ENCODE results near the gene TSPAN9.

Gene TSPAN9

DNA sequence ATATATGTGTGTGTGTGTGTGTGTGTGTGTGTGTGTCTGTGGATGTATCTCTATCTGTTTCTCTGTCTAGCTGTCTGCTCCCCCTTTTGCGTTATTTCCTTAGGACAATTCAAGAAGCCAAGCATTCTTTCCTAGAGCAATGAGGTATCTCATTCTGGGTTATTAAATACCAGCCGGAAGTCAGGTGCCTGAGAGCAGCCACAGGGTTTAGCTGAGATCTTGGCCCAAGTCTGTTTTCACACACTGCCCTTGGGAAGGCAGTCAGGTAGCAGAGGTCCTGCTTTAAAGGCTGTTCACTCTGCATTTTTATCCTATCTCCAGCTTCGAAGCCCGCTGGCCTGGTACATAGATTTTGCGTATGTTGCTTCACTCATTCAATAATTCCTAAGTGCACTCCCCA lies 76.8 kb downstream of the TSPAN9 start:
- TF ChIP-seq CTCF (IDR thresholded peaks at IDR 0.05; ENCODE audit: low read depth, low read length, missing control alignments): no peak
- in situ Hi-C loops (cut with HindIII; ENCODE audit: low sequenced_read_pairs): no loop called here
- DNase-seq (ENCODE audit: low read depth): no peak

DNA sequence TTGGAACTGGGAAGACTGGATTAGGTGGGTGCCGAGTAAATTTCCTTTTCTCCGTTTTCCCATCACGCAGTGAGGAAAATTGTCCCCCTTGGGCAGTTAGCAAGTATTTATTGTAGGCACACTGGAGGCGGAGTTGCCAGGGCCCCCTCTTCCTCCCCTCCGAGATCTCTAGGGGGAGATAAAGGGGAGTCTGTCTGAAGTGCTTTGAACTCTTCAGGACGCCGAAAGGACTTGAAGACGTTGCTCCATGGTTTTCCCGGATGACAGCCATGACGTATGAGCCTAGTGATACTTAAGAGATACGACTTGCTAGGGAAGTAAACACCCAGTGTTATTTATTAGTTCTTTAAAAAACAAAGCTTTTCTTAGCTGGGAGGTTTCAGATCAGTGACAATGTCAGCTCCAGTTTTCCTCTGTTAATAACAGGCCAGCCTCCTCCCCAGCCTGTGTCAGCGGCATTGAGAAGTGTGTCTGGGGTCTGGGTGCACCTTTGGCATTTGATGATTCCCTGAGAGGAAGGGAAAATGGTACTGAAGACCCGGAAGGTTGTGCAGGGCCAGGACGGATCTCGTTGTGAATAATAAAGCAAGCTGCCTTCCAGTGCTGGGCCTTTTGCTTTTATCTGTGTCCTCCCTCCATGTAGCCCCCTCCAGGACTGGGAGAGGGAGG lies 78.7 kb downstream of the TSPAN9 start:
- in situ Hi-C loops (cut with HindIII; ENCODE audit: low sequenced_read_pairs): no loop called here
- DNase-seq (ENCODE audit: low read depth): no peak
- TF ChIP-seq CTCF (IDR thresholded peaks at IDR 0.05; ENCODE audit: low read depth, low read length, missing control alignments): no peak
- no peak overlapping the region for H3K4me3 ChIP-seq (ENCODE audit: low read depth, low read length)

More for the DNA sequence above, 76.8 kb downstream of the TSPAN9 start:
- H3K4me3 ChIP-seq (ENCODE audit: low read depth, low read length): no peak overlapping the region

- no peak overlapping the region for H3K4me3 ChIP-seq (ENCODE audit: low read depth, low read length)
- no peak for DNase-seq (ENCODE audit: low read depth)
- in situ Hi-C loops (cut with HindIII; ENCODE audit: low sequenced_read_pairs): no loop called here
- no peak for TF ChIP-seq CTCF (IDR thresholded peaks at IDR 0.05; ENCODE audit: low read depth, low read length, missing control alignments)
Measured at GRCh38 chr12:3157581-3158323, 80.6 kb downstream of the TSPAN9 start.

DNA sequence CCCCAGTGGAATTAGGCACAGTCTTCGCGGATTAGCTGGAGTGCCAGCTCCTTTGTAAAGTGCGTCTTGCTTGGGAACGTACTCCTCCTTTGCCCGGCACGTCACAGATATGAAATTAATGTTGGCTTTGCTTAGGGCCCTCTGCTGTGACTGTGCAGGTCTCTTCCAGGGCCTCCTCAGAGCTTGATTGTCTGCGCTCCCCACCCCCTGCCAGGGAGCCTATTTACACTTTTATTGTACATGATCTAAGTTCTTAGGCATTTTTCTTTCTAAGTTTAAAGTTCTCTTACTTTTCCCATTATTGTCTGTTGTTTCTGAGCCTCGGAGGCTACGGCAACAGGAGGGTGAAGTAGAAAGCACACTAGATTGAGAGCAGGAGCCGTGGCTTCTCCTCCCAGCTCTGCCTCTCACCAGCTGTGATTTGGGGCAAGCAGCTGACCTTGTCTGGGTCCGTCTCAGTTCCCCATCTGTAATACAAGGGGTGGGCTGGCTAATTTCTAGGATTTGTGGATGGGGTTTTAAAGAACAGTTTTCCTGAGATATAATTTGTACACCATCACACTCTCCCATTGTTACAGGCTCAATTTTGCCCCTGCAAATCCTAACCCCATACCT lies 81.8 kb downstream of the TSPAN9 start:
- DNase-seq (ENCODE audit: low read depth): peak; percentile 73
- no peak overlapping the region for H3K4me3 ChIP-seq (ENCODE audit: low read depth, low read length)
- TF ChIP-seq CTCF (IDR thresholded peaks at IDR 0.05; ENCODE audit: low read depth, low read length, missing control alignments): no peak
- in situ Hi-C loops (cut with HindIII; ENCODE audit: low sequenced_read_pairs): no loop called here

- no peak for TF ChIP-seq CTCF (IDR thresholded peaks at IDR 0.05; ENCODE audit: low read depth, low read length, missing control alignments)
- in situ Hi-C loops (cut with HindIII; ENCODE audit: low sequenced_read_pairs): no loop called here
- DNase-seq (ENCODE audit: low read depth): no peak
Measured at GRCh38 chr12:3160081-3160480, 82.9 kb downstream of the TSPAN9 start.

DNA sequence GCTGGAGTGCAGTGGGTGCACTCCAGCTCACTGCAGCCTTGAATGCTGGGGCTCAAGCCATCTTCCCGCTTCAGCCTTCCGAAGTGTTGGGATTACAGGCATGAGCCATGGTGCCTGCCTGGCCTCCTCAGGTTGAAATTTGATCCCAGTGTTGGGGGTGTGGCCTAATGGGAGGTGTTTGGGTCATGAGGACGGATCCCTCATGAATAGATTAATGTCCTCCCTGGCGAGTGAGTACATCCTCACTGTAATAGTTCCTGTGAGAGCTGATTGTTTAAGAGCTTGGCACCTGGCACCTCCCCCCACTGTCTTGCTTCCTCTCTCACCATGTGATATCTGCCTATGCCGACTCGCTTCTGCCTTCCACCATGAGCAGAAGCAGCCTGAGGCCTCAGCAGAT lies 84.7 kb downstream of the TSPAN9 start:
- no peak for DNase-seq (ENCODE audit: low read depth)
- no peak overlapping the region for H3K4me3 ChIP-seq (ENCODE audit: low read depth, low read length)
- in situ Hi-C loops (cut with HindIII; ENCODE audit: low sequenced_read_pairs): no loop called here
- TF ChIP-seq CTCF (IDR thresholded peaks at IDR 0.05; ENCODE audit: low read depth, low read length, missing control alignments): no peak

More at GRCh38 chr12:3160081-3160480, 82.9 kb downstream of the TSPAN9 start:
- no peak overlapping the region for H3K4me3 ChIP-seq (ENCODE audit: low read depth, low read length)
